HuH-7.5 (cell line): ENCODE measurements around the gene TUBAL3.
A peak's percentile ranks its signal among the peaks of the same experiment; 100 is the strongest.

ENCODE experiments used
- DNase-seq: peaks from one replicate; pipeline ENCODE4 v3.0.0; 2011; ENCODE audit warnings: low spot score

TUBAL3 gene

GRCh38 chr10:5404208-5405041 lies at the start of gene TUBAL3:
Gene TUBAL3, minus strand, starts transcription at chr10:5404828. Its CDS starts 36 bp downstream, at chr10:5404792.
- DNase-seq = no peak

- no peak for DNase-seq
Measured at GRCh38 chr10:5453749-5454489, 49.3 kb upstream of the TUBAL3 start.

DNA sequence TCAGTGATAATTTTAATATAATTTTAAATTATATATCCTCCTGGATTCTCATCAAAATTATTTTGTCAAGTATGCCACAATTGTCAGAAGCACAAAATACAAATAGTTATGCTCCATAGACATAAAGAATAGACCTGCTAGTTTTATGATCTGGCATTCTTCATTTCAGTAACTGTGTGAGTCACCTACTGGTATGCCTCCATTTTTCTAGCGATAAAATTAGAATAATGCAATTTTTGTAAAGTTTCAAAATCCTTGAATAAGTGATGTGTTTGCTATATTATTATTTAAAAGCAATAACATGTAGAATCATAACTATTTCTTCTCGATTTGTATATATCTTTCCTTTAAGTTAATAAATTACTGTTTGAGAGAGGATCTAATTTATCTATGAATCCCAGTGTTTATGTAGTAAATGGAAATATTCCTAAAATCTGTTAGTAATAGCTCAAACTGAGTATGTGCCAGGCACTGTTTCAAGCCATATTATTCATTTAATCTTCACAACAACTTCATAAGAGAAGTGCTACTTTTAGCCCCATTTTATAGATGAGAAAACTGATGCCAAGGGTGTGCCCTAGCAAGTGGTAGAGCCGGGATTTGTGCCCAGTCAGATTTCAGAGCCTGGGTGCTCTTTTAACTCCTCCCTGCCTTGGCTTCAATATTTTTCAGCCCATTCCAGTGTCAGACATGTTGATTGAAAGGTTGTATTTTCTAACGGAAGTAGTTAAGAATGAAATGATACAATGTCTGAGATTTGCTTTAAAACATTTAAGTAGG lies 46.2 kb upstream of the TUBAL3 start:
- no peak for DNase-seq

DNA sequence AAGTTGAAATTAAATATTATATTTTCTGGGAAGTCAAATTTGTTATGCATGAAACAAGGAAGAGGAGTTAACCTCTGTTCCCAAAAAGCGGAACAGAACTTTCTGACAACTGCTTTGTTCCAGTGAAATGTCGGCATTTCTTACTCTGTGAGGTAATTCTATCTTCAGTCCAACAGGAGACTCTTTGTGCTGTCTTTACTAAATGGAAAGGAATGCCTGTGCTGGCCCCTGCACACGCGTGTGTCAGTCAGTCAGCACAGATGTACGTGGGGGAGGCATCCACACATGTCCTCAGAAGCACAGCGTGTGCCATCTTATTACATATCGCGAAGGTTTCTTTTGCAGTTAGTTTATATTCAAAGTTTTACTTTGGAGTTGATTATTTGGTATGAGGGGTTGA lies 45.2 kb upstream of the TUBAL3 start:
- no peak for DNase-seq

- no peak for DNase-seq
Measured at GRCh38 chr10:5449227-5449626, 44.6 kb upstream of the TUBAL3 start.

DNA sequence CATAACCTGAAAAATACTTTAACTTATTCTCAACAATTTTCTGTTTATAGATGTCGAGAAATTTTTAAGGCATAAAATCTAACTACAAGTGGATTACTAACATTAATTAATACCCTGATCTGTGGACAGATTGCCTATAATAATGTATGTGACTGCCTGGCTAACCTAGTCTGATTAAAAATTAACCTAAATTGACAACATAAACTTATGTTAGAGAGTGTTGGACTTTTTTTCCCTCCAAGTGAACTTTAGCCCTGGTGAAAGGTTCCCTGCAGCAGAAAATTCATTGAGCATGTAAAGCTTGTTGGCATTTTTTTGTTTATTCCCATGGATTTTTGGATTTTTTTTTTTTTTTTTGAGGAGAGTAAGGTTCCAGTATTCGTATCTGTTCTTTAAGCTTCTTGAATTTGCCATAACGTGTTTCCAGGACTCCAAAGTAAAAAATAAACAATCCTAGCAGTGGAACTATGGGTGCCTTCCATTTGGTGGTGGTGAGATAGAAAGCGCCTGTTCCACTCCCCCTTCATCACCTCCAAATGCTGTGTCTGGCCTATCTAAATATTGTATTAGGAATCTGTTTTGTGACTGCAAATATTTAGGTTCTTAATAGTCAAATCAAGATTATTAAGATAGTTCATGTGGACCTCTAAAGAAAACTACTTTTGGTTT lies 43.8 kb upstream of the TUBAL3 start:
- no peak for DNase-seq

DNA sequence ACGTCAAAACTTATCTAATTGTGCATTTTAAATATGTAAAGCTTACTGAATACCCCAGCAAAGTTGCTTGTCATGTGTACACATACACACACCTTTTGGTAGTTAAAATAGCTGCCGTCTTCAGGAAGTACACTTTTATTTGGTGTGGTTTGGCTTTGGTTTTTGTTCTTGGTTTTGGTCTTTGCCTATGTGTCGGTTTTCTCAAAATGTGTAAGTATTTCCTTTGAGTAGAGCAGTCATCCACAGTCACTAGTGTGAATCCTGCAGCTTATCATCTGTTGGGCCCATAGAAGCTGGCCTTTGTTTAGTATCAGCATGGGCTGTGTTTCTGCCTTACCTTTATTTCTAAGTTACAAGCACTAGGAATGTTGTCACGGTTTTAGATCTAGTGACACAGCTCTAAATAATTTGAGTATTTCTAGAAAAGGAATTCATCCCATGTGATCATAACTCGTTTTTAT lies 43.0 kb upstream of the TUBAL3 start:
- no peak for DNase-seq

DNA sequence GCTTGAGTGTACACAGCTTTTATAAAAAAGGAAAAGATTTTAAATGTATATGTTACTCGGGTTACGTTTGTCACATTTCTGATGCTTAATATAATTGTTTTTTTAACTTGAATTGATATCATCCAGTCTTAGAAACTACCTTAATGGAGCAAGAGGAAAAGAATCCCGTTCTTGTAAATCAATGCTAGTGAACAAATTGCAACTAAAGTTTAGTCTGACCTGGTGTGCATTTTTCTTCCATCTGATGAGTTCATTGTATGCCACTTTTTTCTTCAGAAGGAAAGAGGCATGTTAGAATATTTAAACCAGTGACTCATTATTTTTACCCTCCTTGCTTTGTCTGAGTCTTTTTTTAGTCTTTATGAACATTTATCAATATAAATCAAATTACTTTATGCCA lies 42.4 kb upstream of the TUBAL3 start:
- DNase-seq = no peak

- DNase-seq = peak; percentile 49
Measured at GRCh38 chr10:5446390-5446926, 41.8 kb upstream of the TUBAL3 start.

- no peak for DNase-seq
Measured at GRCh38 chr10:5445006-5445405, 40.4 kb upstream of the TUBAL3 start.

DNA sequence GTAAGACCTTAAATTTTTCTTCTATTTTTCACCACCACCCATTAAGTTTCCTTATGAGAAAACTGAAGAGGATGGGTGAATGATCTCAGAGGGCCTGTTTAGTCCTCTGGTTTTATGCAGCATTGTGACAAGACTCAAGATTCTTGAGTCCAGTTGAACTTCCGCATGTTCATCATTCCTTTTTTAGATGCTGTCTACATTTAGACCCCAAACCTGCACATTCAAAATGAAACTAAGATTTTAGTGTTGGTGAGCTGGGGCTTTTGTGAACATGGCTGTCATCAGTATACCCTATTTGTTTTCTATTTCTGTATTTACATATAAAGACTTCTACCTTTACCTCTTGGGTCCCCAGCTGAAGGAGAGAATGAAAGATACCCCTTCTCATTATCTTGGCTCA lies 38.8 kb upstream of the TUBAL3 start:
- DNase-seq = no peak

GRCh38 chr10:5442990-5443370 lies 38.4 kb upstream of the TUBAL3 start:
- DNase-seq = no peak

DNA sequence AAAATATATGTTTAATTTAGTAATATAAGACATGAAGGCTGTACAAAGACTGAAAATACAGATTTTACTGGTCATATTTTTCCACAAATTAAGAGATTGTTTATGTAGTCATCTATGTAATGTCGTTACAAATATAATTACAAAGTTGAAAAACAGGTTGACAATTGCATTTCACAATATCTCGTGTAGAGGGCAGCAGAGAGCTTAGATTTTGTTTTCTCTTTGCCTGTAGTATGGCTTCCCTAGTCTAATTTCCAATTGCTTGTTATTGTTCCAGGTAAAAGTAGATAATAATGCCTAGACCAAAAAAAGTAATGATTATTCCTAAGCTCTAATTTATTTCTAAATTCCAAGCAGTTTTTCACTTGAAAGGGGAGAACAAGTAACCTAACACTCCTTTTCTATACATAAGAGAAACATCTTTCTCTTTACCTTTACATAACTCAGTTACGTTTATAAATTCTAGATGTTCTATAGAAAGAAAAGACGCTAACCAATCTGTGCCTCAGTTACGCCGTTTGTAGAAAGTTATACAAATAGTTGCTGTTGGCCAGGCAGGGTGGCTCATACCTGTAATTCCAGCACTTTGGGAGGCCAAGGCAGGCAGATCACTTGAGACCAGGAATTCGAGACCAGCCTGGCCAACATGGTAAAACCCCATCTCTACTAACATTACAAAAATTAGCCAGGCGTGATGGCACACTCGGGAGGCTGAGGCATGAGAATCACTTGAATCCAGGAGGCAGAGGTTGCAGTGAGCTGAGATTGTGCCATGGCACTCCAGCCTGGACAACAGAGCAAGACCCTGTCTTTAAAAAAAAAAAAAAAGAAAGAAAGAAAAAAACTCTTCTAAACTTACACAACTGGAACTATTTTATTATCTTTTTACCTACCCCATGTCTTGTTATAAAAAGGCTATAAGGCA lies 37.7 kb upstream of the TUBAL3 start:
- no peak for DNase-seq

DNA sequence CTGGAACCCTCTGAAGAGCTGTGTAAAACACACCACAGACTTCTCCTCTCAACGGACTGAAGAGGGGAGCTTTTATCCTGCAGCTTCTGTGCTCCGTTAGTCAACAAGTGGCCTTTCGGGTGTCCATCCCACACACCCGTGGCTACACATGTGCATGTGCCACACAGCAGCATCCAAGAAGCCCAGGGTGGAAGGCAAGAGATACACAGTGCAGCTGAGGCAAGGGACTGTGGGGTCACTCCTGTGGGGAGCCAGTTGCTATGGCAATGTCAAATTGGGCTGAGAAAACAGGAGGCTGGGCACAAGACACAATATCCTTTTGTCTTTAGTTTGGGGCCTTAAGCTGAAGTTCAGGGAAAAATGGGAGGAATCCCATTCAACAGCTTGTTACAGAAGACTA lies 36.5 kb upstream of the TUBAL3 start:
- DNase-seq = no peak

GRCh38 chr10:5440206-5440605 lies 35.6 kb upstream of the TUBAL3 start:
- DNase-seq = no peak

DNA sequence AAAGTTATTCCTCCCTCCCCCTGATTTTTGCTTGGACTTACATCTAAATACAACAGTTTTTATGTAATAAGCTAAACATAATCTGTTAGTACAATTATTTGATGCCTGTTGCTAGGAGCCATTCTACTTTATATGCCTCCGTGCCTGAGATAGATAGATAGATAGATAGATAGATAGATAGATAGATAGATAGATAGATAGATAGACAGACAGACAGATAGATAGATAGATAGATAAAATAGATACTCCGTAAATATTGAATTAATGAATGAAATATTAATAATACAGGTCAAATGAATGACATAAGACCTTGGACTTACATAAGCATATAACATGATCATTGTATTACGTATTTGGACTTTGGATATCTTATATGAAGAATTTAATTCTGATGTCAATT lies 30.7 kb upstream of the TUBAL3 start:
- DNase-seq = no peak

DNA sequence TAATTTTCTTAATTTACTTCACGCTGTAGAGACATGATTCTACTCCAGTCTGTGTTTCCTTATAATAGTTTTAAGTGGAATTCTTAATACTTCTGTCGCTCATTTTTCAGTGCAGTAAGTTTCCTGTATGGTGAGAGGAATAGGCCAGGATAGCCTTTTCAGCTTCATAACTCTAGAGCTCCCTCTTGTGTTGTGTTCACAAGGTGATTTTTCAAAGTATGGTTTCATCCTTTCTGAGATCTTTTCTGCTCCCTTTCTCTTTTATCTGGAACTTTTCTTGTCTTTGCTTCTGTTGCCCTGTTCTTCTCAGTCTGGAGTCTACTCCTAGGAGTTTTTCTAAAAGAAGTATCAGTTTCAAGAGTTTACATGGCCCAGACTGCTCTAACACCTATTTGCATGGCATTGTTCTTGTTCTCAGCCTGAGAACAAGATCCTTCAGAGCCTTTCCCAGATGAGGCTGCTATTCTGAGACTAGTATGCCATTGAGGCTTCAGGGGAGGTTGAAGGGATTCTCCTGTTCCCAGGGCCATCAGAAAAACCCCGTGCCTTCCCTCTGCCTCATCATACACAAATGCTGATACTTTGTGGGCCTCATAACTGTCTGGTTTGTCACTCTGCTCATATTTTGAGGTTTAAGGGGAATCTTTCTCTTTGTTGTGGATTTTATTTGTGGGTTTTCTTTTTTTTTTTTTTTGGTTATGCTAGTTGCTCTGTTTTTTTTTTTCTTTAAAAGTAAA lies 29.6 kb upstream of the TUBAL3 start:
- DNase-seq = no peak

DNA sequence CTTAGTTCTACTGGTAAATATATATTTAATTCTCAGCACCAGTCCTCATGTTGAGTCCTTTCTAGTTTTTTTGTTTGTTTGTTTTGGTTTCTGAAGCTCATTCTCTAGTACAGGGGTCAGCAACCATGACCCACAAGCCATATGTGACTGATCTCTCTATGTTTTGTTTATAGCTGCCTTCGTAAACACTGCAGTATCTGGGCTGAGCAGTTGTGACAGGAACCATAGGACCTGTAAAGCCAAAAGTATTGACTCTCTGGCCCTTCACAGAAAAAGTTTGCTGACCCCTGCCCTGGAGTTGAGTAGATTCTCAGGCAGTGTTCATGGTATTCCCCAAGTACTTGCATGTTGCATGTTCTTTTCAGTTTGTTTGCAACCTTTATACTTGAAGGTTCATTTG lies 28.6 kb upstream of the TUBAL3 start:
- no peak for DNase-seq

- DNase-seq = no peak
Measured at GRCh38 chr10:5428133-5428532, 23.5 kb upstream of the TUBAL3 start.

- DNase-seq = no peak
Measured at GRCh38 chr10:5424751-5425150, 20.1 kb upstream of the TUBAL3 start.
